HL-60 (cell line): ENCODE measurements around the gene ONECUT2.

Experiments used
- DNase-seq, 2 experiments: peaks; one replicate each; pipeline ENCODE4 v3.0.0-alpha.2; 2010 to 2020; ENCODE audit warnings: low read depth in 1 of 2, low spot score in 1 of 2
- H3K27ac ChIP-seq: fragments of 250-450 bp; sonication (Bioruptor Pico); replicated peaks from 2 replicates; pipeline ENCODE4 v1.5.1; 2020; ENCODE audit warnings: mild to moderate bottlenecking, moderate library complexity
- H3K27me3 ChIP-seq: fragments of 250-450 bp; sonication (Bioruptor Pico); 2 replicates; pipeline ENCODE4 v1.5.1; 2021; ENCODE audit warnings: mild to moderate bottlenecking, moderate library complexity; ENCODE audit not compliant: insufficient read depth, poor library complexity, severe bottlenecking
- H3K4me3 ChIP-seq: replicated peaks from 2 replicates; pipeline ENCODE4 v1.5.1; 2011; ENCODE audit warnings: mild to moderate bottlenecking, control low read depth, low read length; ENCODE audit not compliant: insufficient read depth
- CTCF ChIP-seq: IDR thresholded peaks from one replicate; pipeline ENCODE4 v1.5.1; 2011; ENCODE audit warnings: low read length, control low read depth, inconsistent platforms; ENCODE audit not compliant: insufficient read depth
- GABPA ChIP-seq: IDR thresholded peaks from 2 replicates; pipeline ENCODE4 v1.6.1; 2012; ENCODE audit warnings: low read depth
- POLR2AphosphoS5 ChIP-seq: IDR thresholded peaks from 2 replicates; pipeline ENCODE4 v1.6.1; 2012; ENCODE audit warnings: low read depth
- REST ChIP-seq: IDR thresholded peaks from 2 replicates; pipeline ENCODE4 v1.6.1; 2012; ENCODE audit warnings: low read depth; ENCODE audit not compliant: insufficient replicate concordance
- SPI1 ChIP-seq: IDR thresholded peaks from 2 replicates; pipeline ENCODE4 v1.6.1; 2012; ENCODE audit warnings: low read depth, mild to moderate bottlenecking, borderline replicate concordance

Gene ONECUT2

GRCh38 chr18:57439609-57439968, 4.4 kb downstream of the ONECUT2 start:
- Histone ChIP-seq H3K27me3 (peaks cover 92% of the 10 kb centered on the region), H3K4me3 (no peak overlapping the region), H3K27ac (no peak overlapping the region)
- no peak for DNase-seq
- TF ChIP-seq CTCF (no peak), POLR2AphosphoS5 (no peak), GABPA (no peak), REST (no peak), SPI1 (no peak)

GRCh38 chr18:57439985-57440330, 4.8 kb downstream of the ONECUT2 start:
- Histone ChIP-seq H3K27me3 (peaks cover 92% of the 10 kb centered on the region), H3K4me3 (no peak overlapping the region)

GRCh38 chr18:57440331-57441070, 5.3 kb downstream of the ONECUT2 start:
- TF ChIP-seq GABPA: no peak
- TF ChIP-seq CTCF: no peak
- TF ChIP-seq SPI1: no peak
- no peak for TF ChIP-seq POLR2AphosphoS5
- TF ChIP-seq REST: no peak
- H3K27ac ChIP-seq: no peak overlapping the region
- no peak overlapping the region for H3K4me3 ChIP-seq
- peaks cover 95% of the 10 kb centered on the region for H3K27me3 ChIP-seq
- no peak for DNase-seq

More at GRCh38 chr18:57439985-57440330, 4.8 kb downstream of the ONECUT2 start:
- no peak for DNase-seq
- TF ChIP-seq SPI1 (no peak), REST (no peak)
- no peak overlapping the region for H3K27ac ChIP-seq
